ENCODE measurements around the gene RELT.

Gene RELT

DNA sequence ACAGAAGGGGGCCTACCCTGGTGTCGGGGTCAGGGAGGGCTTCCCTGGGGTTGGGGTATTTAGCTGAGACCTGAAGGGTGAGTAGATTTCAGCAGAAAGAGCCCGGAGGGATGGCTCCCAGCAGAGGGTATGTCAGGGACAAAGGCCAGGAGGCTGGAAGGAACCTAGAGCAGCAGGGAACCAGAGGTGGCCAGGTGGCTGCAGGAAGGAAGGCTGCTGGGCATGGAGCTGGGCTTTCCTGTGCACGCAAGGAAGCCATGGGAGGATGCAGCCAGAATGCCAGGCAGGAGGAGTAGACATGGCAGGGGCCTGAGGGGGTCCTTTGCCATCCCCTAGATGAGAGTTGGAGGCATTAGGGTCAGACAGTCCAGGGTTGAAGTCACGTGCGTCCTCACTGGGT, 27.4 kb upstream of the RELT start:
- DNase-seq, result no peak

- no peak for DNase-seq
Observed at GRCh38 chr11:73349633-73350032, 26.6 kb upstream of the RELT start.

GRCh38 chr11:73350908-73351636, 25.1 kb upstream of the RELT start:
- DNase-seq, result peak; percentile 68

- DNase-seq, result no peak
Observed at GRCh38 chr11:73353422-73353821, 22.8 kb upstream of the RELT start.

GRCh38 chr11:73355109-73355508, 21.1 kb upstream of the RELT start:
- DNase-seq, result no peak

DNA sequence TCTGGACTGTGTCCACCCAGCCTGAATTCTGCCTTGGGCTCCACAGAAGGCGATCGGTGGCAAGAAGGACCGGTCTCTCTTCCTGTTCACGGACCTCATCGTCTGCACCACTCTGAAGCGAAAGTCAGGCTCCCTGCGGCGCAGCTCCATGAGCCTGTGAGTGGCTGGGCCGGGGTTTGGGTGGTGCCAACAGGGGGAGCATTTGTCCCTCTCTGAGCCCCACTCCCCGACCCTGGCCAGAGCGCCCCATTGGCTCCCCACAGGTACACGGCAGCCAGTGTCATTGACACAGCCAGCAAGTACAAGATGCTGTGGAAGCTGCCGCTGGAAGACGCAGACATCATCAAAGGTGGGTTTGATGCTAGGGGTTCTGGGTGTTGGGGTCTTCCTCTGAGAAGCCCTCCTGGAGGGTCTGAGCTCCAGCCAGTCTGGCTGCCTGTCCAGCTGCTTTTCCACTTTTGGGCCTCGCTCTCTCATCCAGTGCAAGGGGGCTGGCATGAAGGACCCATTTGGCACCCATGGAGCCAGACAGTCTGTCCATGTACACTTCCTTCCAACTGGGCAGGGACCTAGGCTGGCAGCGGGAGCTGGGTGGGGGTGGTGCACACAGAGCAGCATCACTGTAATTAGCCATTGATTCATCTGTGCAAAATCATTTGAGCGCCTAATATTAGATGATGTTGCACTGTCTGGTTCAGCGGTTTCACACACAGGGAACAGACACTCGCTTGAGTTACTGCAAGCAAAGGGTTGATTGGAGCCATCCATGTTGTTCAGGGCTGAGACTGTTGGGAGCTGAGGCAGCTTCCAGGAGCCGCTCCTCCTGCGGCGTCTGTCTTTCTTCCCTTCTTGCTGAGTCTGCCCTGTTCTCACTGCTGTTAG, 19.0 kb upstream of the RELT start:
- DNase-seq, result no peak

DNA sequence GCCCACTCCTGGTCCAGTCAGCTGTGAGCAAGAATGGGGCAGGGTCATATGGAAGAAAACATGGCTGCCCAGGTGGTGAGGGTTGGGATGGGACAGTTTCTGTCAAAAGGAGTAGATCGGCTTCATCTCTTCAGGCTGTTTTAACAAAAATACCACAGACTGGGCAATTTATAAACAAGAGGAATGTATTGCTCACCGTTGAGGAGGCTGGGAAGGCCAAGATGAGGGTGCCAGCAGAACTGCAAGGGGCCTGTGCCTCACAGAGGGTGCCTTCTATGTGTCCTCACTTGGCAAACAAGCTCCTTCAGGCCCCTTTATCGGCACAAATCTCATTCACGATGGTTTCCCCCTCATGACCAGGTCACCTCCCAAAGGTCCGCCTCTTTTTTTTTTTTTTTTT, 18.1 kb upstream of the RELT start:
- DNase-seq, result no peak

DNA sequence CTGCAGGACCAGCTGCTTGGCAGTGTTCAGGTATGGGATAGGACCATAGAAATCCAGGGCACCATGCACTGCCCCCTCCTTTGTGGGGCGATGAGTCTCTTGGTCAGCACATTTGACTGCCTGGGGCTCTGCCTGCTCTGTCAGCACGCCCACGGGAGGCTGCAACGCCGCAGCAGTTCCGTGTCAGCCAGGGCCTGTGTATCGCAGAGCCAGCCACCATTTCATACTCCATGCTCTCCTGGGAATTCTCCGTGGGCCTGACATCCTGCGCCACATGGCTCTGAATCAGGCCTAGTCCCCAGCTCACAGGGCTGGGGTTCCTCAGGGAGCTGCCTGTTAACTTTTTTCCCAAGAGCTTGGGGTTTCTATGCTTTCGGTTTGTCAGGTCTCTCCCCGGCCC, 16.9 kb upstream of the RELT start:
- no peak for DNase-seq

- peak; percentile 7 for DNase-seq
Observed at GRCh38 chr11:73359930-73360742, 16.1 kb upstream of the RELT start.

GRCh38 chr11:73360743-73361369, 15.3 kb upstream of the RELT start:
- DNase-seq, result no peak

- peak; percentile 16 for DNase-seq
Observed at GRCh38 chr11:73361953-73362776, 14.0 kb upstream of the RELT start.

GRCh38 chr11:73363147-73363546, 13.1 kb upstream of the RELT start:
- no peak for DNase-seq

DNA sequence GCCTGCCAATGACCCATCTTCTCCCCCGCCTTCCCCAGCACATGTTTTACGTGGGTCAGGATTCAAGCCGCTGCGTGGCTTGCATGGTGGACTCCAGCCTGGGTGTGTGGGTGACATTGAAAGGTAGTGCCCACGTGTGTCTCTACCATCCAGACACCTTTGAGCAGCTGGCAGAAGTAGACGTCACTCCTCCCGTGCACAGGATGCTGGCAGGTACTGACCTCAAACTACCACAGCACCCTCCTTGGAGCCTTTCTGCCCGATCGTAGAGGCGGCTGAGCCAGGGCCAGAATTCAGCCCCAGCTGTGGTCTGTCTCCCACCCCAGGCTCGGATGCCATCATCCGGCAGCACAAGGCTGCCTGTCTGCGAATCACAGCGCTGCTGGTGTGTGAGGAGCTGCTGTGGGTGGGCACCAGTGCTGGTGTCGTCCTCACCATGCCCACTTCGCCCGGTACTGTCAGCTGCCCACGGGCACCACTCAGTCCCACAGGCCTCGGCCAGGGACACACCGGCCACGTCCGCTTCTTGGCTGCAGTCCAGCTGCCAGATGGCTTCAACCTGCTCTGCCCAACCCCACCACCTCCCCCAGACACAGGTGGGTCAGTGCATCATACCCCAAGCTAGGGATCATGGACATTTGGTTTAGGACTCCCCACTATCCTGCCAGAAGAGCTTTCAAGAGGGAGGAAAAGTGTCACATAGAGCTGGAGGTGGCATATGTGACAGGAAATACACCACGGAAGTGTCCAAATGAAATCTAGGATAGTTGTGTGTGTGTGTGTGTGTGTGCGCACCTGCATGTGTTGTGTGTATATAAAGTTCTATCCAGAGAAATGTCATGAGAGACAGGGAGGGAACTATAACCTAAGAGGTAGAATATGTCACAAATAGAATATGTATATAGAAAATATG, 10.6 kb upstream of the RELT start:
- DNase-seq, result no peak

DNA sequence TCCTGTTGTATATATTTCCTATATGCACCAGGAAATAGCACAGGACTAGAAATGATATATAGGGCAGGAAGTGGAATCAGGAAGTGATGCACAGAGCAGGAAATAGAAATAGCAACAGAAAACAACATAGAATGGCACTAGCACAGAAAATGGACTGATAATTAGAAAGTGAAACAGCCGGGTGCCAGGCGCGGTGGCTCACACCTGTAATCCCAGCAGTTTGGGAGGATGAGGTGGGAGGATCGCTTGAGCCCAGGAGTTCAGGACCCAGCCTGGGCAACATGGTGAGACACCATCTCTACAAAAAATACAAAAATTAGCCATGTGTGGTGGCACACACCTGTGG, 10.0 kb upstream of the RELT start:
- DNase-seq, result no peak

- DNase-seq, result no peak
Observed at GRCh38 chr11:73366953-73367352, 9.2 kb upstream of the RELT start.

DNA sequence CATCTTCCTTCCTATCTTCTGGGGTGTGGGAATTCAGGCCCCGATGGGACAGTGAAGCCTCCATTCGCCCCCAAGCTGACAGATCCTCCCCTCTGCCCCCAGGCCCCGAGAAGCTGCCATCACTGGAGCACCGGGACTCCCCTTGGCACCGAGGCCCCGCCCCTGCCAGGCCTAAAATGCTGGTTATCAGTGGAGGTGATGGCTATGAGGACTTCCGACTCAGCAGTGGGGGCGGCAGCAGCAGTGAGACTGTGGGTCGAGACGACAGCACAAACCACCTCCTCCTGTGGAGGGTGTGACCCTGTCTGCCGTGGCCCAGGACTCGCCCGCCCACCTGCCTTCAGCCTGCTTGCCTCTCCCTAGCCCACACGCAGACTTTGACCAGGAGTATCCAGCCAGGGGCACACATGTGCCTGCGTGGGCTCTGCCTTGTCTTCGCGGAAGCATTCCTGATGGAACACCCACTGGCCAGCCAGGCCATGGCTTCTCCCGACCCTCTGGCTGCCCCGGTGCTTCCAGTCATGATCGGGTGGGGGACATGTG, 8.6 kb upstream of the RELT start:
- DNase-seq, result no peak

DNA sequence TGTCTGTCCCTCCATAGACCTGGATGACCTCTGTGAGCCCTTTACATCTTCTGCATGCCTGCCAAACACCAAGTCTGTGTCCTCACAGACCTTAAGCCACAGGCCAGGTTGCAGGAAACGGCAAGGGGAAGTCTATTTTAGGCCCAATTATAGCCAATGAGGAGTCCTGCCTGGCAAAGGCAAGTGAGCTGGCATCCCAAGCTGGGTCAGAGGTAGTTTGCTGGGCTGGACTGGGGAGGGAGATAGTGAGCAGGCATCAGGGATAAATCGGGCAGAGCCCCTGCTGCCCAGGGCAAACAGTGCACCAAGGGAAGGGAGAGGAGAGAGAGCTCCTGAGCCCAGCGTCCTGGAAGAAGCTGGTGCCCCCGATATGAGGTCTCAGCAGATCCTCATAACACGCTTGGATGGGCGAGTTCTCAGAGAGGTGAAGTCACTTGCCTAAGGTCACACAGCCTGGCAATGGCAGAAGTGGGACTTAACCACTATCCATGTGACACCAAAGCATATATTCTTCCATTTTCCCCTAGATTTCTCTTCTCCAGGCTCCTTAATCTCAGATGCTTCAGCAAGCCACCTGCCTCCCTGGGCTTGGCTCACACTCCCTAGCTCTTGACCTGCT, 3.7 kb upstream of the RELT start:
- DNase-seq, result no peak

DNA sequence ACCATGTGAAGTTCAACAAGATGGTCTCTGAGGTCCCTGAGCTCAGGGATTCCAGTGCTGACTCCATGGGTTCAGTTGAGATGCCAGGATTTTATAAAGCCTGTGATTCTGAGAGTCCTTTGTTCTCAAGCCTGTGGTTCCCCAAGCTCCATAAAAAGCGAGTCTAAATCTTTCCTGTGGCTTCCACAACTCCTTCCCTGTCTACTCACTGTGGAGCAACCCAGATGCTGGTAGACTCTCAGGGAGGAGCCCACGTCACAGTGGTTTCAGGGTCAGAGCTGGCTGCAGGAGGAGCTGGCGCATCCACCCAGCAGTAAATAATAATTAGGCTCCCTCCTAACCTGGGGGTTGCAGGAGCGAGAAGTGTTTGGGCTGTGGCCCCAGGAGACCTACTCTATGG, 2.0 kb upstream of the RELT start:
- no peak for DNase-seq

- no peak for DNase-seq
Observed at GRCh38 chr11:73375830-73376159, 404 bp upstream of the RELT start.
